Activated CD8-positive, alpha-beta T cell treated with anti-CD3 and anti-CD28 coated beads for 36 hours (primary cell): Measurements from ENCODE around the gene GJC2. TPM values are rescaled to one million over a fixed set of nuclear protein-coding genes. Genes with fewer than 3 reads are reported as not detected.

Experiments
- ATAC-seq: fragments of 200-7000 bp; cut with Tn5 transposase; one replicate; pipeline ENCODE4 v1.10.0; 2021; ENCODE audit warnings: mild to moderate bottlenecking, moderate library complexity
- CTCF ChIA-PET: fragments of 350-600 bp; sonication (Branson Sonifier 250); formaldehyde crosslinking; loops from one replicate; lab custom pipeline; 2021; ENCODE audit warnings: antibody characterized with exemption; lab: Charles Lee
- POLR2A ChIA-PET: fragments of 350-600 bp; sonication (Branson Sonifier 250); formaldehyde crosslinking; loops from one replicate; lab custom pipeline; 2021; ENCODE audit warnings: antibody characterized with exemption; lab: Charles Lee
- DNase-seq: peaks from one replicate; pipeline ENCODE4 v3.0.0-alpha.2; 2020
- H3K27ac Mint-ChIP-seq: one replicate; pipeline ENCODE4 v1.8.0; 2021; ENCODE audit warnings: mild to moderate bottlenecking, mixed read lengths
- H3K27me3 Mint-ChIP-seq: one replicate; pipeline ENCODE4 v1.8.0; 2021; ENCODE audit warnings: mixed read lengths
- H3K36me3 Mint-ChIP-seq: one replicate; pipeline ENCODE4 v1.8.0; 2021; ENCODE audit warnings: low read depth, mixed read lengths
- H3K4me1 Mint-ChIP-seq: one replicate; pipeline ENCODE4 v1.8.0; 2021; ENCODE audit warnings: low read depth, mixed read lengths
- H3K4me3 Mint-ChIP-seq: one replicate; pipeline ENCODE4 v1.8.0; 2021; ENCODE audit warnings: mild to moderate bottlenecking, moderate library complexity, mixed read lengths
- H3K9me3 Mint-ChIP-seq: one replicate; pipeline ENCODE4 v1.8.0; 2021; ENCODE audit warnings: mixed read lengths
- intact Hi-C: fragments of 100-400 bp; cut with micrococcal nuclease; formaldehyde crosslinking; loops from one replicate; pipeline ENCODE4 v1.10.0; 2022
- total RNA-seq, 2 experiments: library from RNA; stranded (reverse); gene quantifications; one replicate each; pipeline ENCODE4 v1.2.3, GENCODE V29; 2021
- TF ChIP-seq, protein P1 (sequence below): fragments of 200-600 bp; IDR thresholded peaks from one replicate; pipeline ENCODE4 v1.8.0; 2022; ENCODE audit warnings: antibody characterized with exemption, mild to moderate bottlenecking

The GJC2 gene
- total RNA-seq, 2 experiments from 2014 or later = 3.4 to 3.5 TPM

- no peak overlapping the region for H3K4me3 Mint-ChIP-seq
- ChIA-PET POLR2A (interaction anchor here (1.1 kb wide), 1 partner anchor 28 kb away, joined by 3 read pairs; no protein-coding TSS in a partner anchor), CTCF (interaction anchor here (6.2 kb wide), 1 partner anchor 9 kb away, joined by 28 read pairs; the partner anchor contains the start of gene IBA57)
- intact Hi-C loops = no loop called here
- no peaks in the 10 kb centered on the region for H3K36me3 Mint-ChIP-seq
- no peak overlapping the region for H3K27ac Mint-ChIP-seq
- no peak for DNase-seq
- ATAC-seq = no peak
- peaks cover 2% of the 10 kb centered on the region for H3K4me1 Mint-ChIP-seq
- no peaks in the 10 kb centered on the region for H3K27me3 Mint-ChIP-seq
- TF ChIP-seq, protein P1, sequence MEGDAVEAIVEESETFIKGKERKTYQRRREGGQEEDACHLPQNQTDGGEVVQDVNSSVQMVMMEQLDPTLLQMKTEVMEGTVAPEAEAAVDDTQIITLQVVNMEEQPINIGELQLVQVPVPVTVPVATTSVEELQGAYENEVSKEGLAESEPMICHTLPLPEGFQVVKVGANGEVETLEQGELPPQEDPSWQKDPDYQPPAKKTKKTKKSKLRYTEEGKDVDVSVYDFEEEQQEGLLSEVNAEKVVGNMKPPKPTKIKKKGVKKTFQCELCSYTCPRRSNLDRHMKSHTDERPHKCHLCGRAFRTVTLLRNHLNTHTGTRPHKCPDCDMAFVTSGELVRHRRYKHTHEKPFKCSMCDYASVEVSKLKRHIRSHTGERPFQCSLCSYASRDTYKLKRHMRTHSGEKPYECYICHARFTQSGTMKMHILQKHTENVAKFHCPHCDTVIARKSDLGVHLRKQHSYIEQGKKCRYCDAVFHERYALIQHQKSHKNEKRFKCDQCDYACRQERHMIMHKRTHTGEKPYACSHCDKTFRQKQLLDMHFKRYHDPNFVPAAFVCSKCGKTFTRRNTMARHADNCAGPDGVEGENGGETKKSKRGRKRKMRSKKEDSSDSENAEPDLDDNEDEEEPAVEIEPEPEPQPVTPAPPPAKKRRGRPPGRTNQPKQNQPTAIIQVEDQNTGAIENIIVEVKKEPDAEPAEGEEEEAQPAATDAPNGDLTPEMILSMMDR = no peak
- no peaks in the 10 kb centered on the region for H3K9me3 Mint-ChIP-seq
Measured at GRCh38 chr1:228176024-228176395, 26.3 kb downstream of the GJC2 start.

DNA sequence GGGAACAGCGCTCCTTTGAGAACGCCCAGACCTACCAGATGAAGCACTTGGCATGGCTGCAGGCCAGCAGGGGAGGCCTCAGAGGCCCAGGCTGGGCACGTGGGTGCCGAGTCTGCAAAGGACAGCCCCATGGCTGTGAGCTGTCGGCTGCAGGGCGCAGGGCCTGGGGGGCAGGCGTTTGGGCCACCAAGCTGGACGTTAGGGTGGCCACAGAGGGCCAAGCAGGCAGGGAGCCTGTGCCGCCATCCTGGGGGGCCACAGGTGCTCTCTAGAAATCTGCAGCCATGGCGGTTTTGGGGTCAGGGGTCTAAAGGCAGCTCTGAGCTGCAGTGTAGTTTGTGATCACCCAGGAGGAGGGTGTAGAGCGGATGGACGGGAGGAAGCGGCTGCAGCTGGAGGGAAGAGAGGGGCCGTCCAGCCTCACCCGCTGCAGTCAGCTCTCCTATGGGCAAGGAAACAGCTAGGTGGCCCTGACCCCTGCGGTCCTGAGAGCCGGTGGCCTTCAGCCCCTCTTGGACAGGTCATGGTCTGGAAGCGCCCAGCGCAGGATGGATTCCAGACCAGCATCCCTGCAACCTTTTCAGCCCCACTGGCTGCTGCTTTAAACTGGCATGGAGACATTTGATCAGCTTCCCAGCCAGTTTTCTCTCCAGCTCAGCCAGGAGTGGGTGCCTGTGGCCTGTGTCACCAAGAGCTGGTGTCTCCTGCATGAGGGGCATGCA is 26.9 kb downstream of the GJC2 start:
- no peak for DNase-seq
- ChIA-PET POLR2A (interaction anchor here (0.6 to 1.1 kb wide), 2 partner anchors 28 to 208 kb away, joined by 3 read pairs; no protein-coding TSS in a partner anchor), CTCF (interaction anchor here (1.0 to 6.2 kb wide), 3 partner anchors 10 to 177 kb away, joined by 3 to 28 read pairs (median 3); partner anchors contain the start of gene IBA57)
- Mint-ChIP-seq H3K4me1 (peaks cover 1% of the 10 kb centered on the region), H3K9me3 (no peaks in the 10 kb centered on the region), H3K4me3 (no peak overlapping the region), H3K27ac (no peak overlapping the region), H3K27me3 (no peaks in the 10 kb centered on the region), H3K36me3 (no peaks in the 10 kb centered on the region)
- TF ChIP-seq, protein P1 = no peak
- intact Hi-C loops = no loop called here
- ATAC-seq = no peak

DNA sequence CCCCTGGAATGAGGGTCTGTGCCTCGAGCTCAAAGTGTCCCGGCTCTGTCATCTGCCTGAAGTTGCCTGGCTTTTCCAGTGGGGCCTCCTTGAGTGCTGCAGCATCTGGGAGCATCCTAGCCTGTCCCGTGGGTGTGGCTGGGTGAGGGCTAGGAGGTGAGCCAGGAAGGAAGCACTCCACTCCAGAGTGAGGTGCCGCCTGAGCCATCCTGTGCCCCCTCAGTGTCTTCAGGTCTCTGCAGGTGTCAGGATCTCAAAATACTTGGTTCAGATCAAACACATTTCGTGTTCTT is 27.4 kb downstream of the GJC2 start:
- Mint-ChIP-seq H3K9me3 (no peaks in the 10 kb centered on the region), H3K36me3 (no peaks in the 10 kb centered on the region), H3K27ac (no peak overlapping the region), H3K4me3 (no peak overlapping the region), H3K4me1 (no peaks in the 10 kb centered on the region), H3K27me3 (no peaks in the 10 kb centered on the region)
- CTCF ChIA-PET = interaction anchor here (1.0 to 6.2 kb wide), 3 partner anchors 11 to 178 kb away, joined by 3 to 28 read pairs (median 3); partner anchors contain the start of gene IBA57
- no peak for DNase-seq
- ATAC-seq = no peak
- intact Hi-C loops = no loop called here
- POLR2A ChIA-PET = interaction anchor here (0.6 kb wide), 1 partner anchor 208 kb away, joined by 3 read pairs; no protein-coding TSS in a partner anchor
- TF ChIP-seq, protein P1 = no peak

DNA sequence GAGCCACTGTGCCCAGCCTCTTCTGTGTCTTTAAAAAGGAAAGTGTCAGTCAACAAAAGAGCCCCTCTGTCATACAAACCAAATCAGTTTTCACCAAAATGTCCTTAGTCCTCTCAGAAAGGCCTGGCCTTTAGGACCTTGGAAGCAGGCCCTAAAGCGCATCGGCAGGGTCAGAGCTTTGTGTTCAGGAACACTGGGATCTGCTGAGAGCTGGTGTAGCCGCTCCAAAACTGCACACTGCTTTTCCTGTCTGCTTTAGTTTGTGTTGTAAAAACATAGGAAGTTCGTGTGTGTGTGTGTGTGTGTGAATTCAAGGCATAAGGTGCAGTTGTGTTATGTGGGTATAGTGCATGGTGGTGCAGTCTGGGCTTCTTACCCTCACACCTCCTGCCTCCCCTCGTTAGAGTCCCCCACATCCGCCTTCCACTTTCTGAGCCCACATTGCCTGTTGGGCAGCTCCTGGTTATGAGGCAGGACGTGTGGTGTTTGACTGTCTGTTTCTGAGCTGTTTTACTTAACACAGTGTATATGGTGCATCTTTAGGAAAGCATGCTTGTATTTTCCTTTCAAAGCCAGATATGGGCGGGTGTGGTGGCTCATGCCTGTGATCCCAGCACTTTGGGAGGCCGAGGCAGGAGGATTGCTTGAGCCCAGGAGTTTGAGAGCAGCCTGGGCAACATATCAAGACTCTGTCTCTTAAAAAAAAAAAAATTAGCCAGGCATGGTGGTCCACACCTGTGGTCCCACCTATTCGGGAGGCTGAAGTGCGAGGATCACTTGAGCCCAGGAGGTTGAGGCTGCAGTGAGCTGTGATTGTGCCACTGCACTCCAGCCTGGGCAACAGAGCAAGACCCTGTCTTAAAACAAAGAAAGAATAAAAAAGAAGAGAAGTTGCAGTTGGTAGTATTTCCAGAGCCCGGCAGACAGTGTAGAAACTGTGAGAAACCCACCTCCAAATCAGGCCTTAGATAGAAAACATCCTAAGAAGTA is 28.3 kb downstream of the GJC2 start:
- DNase-seq (no peak), ATAC-seq (no peak)
- Mint-ChIP-seq H3K27me3 (no peaks in the 10 kb centered on the region), H3K4me1 (no peaks in the 10 kb centered on the region), H3K4me3 (no peak overlapping the region), H3K27ac (no peak overlapping the region), H3K9me3 (no peaks in the 10 kb centered on the region), H3K36me3 (no peaks in the 10 kb centered on the region)
- POLR2A ChIA-PET = interaction anchor here (1.2 to 2.1 kb wide), 2 partner anchors 10 to 11 kb away, joined by 4 to 6 read pairs; no protein-coding TSS in a partner anchor
- intact Hi-C loops = no loop called here
- TF ChIP-seq, protein P1 = no peak
- CTCF ChIA-PET = interaction anchor here (1.2 to 6.2 kb wide), 3 partner anchors 11 to 179 kb away, joined by 3 to 28 read pairs (median 4); partner anchors contain the start of gene IBA57
